HL-60 (cell line): ENCODE results near the gene TSPEAR.

Experiments used
- DNase-seq, 2 experiments: peaks; one replicate each; pipeline ENCODE4 v3.0.0-alpha.2; 2010 to 2020; ENCODE audit warnings: low read depth in 1 of 2, low spot score in 1 of 2
- H3K27ac ChIP-seq: fragments of 250-450 bp; sonication (Bioruptor Pico); replicated peaks from 2 replicates; pipeline ENCODE4 v1.5.1; 2020; ENCODE audit warnings: mild to moderate bottlenecking, moderate library complexity
- H3K27me3 ChIP-seq: fragments of 250-450 bp; sonication (Bioruptor Pico); 2 replicates; pipeline ENCODE4 v1.5.1; 2021; ENCODE audit warnings: mild to moderate bottlenecking, moderate library complexity; ENCODE audit not compliant: insufficient read depth, poor library complexity, severe bottlenecking
- H3K4me3 ChIP-seq: replicated peaks from 2 replicates; pipeline ENCODE4 v1.5.1; 2011; ENCODE audit warnings: mild to moderate bottlenecking, control low read depth, low read length; ENCODE audit not compliant: insufficient read depth
- CTCF ChIP-seq: IDR thresholded peaks from one replicate; pipeline ENCODE4 v1.5.1; 2011; ENCODE audit warnings: low read length, control low read depth, inconsistent platforms; ENCODE audit not compliant: insufficient read depth
- GABPA ChIP-seq: IDR thresholded peaks from 2 replicates; pipeline ENCODE4 v1.6.1; 2012; ENCODE audit warnings: low read depth
- POLR2AphosphoS5 ChIP-seq: IDR thresholded peaks from 2 replicates; pipeline ENCODE4 v1.6.1; 2012; ENCODE audit warnings: low read depth
- SPI1 ChIP-seq: IDR thresholded peaks from 2 replicates; pipeline ENCODE4 v1.6.1; 2012; ENCODE audit warnings: low read depth, mild to moderate bottlenecking, borderline replicate concordance
- TF ChIP-seq, protein P1 (sequence below): IDR thresholded peaks from 2 replicates; pipeline ENCODE4 v1.6.1; 2012; ENCODE audit warnings: low read depth; ENCODE audit not compliant: insufficient replicate concordance

TSPEAR gene

GRCh38 chr21:44704636-44705001, 6.8 kb downstream of the TSPEAR start:
- Histone ChIP-seq H3K27me3 (peaks cover 42% of the 10 kb centered on the region), H3K4me3 (no peak overlapping the region), H3K27ac (no peak overlapping the region)
- no peak for TF ChIP-seq POLR2AphosphoS5
- no peak for TF ChIP-seq CTCF
- TF ChIP-seq SPI1 = no peak
- TF ChIP-seq, protein P1, sequence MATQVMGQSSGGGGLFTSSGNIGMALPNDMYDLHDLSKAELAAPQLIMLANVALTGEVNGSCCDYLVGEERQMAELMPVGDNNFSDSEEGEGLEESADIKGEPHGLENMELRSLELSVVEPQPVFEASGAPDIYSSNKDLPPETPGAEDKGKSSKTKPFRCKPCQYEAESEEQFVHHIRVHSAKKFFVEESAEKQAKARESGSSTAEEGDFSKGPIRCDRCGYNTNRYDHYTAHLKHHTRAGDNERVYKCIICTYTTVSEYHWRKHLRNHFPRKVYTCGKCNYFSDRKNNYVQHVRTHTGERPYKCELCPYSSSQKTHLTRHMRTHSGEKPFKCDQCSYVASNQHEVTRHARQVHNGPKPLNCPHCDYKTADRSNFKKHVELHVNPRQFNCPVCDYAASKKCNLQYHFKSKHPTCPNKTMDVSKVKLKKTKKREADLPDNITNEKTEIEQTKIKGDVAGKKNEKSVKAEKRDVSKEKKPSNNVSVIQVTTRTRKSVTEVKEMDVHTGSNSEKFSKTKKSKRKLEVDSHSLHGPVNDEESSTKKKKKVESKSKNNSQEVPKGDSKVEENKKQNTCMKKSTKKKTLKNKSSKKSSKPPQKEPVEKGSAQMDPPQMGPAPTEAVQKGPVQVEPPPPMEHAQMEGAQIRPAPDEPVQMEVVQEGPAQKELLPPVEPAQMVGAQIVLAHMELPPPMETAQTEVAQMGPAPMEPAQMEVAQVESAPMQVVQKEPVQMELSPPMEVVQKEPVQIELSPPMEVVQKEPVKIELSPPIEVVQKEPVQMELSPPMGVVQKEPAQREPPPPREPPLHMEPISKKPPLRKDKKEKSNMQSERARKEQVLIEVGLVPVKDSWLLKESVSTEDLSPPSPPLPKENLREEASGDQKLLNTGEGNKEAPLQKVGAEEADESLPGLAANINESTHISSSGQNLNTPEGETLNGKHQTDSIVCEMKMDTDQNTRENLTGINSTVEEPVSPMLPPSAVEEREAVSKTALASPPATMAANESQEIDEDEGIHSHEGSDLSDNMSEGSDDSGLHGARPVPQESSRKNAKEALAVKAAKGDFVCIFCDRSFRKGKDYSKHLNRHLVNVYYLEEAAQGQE = no peak
- TF ChIP-seq GABPA = no peak
- no peak for DNase-seq

DNA sequence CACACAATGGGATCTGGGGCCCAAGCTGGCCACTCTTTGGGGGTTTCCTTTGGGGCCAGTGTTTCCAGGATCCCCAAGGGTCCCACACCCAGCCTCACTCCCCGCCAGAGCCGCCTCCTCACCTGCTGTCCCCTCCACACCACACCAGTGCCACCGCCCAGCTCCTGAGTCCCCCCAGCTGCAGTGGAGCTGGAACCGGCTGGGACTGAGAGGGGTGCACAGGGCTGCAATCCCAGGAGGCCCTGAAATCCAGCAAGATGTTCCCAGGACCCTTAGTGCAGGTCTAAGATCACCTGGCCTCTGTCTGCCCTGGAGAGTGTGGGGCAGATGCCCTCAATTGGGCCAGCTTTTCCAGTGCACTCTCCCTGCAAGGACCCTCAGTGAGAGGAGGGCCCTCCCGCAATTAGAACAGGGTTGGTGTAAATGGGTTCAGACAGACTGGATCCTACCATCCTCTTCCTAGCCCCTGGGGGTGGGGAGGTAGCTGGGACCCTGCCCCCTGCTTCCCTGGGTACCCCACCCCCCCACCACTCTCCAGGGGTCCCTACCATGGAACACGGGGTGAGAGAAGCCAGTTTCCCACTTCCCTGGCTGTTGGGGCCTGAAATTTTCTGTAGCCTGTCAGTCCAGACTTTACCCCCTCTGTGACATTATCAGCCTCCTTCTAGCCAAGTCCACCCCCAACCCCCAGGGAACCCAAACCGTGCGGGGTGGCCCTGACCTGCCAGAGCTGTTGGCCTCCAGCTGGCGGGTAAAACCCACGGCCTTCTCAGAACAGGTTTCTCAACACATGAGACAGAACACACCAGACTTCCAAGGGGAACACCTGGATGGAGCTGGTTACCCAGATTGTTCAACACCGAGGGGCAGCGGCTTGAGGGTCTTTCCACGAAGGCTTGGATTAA, 7.4 kb downstream of the TSPEAR start:
- no peak for DNase-seq
- no peak for TF ChIP-seq CTCF
- TF ChIP-seq, protein P1 = no peak
- peaks cover 36% of the 10 kb centered on the region for H3K27me3 ChIP-seq
- no peak overlapping the region for H3K4me3 ChIP-seq
- no peak overlapping the region for H3K27ac ChIP-seq

- no peak overlapping the region for H3K4me3 ChIP-seq
- H3K27me3 ChIP-seq = peaks cover 34% of the 10 kb centered on the region
- H3K27ac ChIP-seq = no peak overlapping the region
- no peak for DNase-seq
- TF ChIP-seq GABPA (no peak), POLR2AphosphoS5 (no peak), CTCF (no peak), SPI1 (no peak)
- TF ChIP-seq, protein P1 = no peak
These were observed 8.2 kb downstream of the TSPEAR start for GRCh38 chr21:44702973-44703730.
